ENCODE measurements around the gene PIP4K2B.
"Not testable (repeated sequence)": the region's sequence is repeated elsewhere in the genome, so short reads cannot be mapped to it uniquely, and the experiment has no call there.

PIP4K2B gene

DNA sequence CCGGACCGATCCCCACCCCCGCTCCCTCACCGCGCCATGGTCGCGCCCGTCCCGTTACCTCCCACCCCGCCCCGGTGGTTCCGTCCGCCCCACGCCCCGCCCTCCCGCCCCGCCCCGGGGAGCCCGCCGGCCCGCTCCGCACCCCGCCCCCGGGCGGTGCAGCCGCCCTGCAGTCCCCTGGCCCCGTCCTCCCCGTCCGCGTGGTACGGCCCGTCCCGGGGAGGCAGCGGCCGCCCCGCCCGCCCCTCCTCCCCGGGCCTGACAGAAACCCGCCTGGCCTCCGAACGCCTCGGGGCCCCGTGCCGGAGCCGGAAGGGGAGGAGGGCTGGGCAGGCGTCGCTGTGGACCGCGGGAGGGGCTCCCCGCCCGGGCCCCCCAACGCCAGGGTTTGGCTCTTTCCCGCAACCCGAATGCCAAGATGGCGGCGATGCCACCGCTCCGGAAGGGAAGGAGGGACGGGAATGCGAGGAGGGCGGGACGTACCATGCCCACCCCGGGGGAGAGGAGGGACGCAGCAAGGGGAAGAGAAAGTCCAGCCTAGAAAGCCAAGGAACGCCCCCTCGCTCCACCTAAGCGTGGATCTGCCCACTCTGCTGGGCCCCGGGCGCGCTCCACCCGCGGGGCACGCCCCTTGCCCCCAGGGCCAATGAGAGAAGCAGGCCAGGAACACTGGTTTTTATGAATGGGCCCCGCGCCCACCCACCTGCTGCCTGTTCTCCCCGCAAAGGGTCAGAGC is at the start of gene PIP4K2B:
Gene PIP4K2B, minus strand, starts transcription at position 56 of the 736 bp plus-strand sequence. CDS start 132 bp downstream, outside the sequence.
- peak; percentile 96 for DNase-seq

DNA sequence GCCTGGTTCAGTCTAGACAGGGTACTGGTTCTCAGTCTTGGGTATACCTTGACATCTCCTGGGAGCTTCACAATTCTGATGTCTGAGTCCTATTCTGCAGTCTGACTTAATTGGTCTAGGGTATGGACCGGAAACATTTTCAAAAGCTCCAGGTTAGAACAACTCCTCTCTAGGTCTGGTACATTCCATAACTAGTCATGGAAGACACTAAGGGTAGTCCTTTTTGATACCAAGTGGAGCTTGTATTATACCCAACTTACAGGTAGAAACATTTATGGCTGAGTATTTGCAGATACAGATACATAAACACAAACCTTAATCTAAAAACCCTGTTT is 49.2 kb upstream of the PIP4K2B start:
- DNase-seq, result no peak

DNA sequence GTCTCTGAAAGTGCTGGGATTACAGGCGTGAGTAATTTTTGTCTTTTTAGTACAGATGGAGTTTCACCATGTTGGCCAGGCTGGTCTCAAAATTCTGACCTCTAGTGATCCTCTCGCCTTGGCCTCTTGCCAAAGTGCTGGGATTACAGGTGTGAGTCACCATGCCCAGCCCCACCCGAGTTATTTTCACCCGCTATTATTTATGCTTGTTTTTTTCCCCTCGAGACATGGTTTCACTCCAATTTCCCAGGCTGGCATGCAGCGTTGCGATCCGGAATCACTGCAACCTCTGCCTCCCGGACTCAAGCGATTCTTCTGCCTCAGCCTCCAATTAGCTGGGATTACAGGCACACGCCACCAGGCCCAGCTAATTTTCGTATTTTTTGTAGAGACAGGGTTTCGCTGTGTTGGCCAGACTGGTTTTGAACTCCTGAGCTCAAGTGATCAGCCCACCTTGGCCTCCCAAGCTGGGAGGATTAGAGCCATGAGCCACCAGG is 45.0 kb upstream of the PIP4K2B start:
- DNase-seq, result no peak

DNA sequence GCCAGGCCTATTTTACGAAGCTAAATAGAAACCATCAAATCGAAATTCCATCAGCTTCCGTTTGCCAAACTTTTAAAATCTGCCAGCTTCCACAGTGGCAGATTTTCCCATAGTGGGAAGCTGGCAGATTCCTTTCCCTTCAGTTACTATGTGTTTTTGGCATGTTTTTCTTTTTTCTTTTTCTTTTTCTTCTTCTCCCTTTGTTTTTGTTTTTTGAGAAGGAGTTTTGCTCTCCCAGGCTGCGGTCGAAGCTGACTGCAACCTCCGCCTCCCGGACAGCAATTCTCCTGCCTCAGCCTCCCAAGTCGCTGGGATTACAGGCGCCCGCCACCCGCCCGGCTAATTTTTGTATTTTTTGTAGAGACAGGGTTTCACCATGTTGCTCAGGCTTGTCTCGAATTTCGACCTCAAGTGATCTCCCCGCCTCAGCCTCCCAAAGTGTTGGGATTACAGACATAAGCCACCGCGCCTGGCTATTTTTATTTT is 26.4 kb upstream of the PIP4K2B start:
- no peak for DNase-seq

DNA sequence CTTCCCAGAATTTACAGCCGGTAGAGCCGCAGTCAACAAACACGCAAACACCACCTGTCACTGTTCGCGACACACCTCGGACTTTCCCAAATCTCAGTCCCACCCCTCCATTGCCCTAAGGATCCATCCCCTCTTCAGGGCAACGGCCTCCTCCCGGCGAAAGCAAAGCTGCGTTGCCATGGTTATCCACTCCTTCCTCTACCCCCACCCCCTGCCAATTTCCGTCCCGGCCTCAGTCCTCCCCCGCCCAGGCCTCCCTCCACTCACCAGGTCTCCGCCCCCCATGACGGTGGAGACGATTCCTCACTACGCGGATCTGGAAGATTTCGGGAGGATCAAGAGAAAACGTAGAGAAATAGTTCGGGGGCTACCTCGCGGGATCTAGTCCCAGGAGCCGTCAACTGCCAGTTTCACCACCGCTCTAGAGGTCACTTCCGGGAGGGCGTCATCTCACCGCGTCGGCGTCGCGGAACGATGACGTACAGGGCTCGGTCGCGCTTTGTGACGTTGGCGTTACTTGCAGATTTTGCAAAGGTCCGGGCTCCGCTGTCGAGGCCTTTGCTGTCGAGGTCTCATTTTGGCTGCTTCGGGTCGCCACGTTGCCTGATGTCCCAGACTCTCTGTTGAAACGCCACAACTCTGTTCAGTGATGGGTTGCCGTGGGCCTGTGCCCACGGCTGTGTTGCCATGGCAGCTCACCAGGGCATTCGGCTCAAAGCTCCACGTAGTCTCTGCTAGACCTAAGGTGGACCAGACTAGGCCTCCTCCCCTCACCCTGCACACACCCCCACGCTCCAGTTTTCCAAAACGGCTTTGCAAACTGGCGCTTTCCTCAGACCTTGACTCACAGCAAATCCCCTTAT is 25.8 kb upstream of the PIP4K2B start, which contains the start of gene CWC25:
Gene CWC25, minus strand, starts transcription at position 423 of the 863 bp plus-strand sequence. Its CDS starts 138 bp downstream, at position 285.
- DNase-seq, result peak; percentile 100

DNA sequence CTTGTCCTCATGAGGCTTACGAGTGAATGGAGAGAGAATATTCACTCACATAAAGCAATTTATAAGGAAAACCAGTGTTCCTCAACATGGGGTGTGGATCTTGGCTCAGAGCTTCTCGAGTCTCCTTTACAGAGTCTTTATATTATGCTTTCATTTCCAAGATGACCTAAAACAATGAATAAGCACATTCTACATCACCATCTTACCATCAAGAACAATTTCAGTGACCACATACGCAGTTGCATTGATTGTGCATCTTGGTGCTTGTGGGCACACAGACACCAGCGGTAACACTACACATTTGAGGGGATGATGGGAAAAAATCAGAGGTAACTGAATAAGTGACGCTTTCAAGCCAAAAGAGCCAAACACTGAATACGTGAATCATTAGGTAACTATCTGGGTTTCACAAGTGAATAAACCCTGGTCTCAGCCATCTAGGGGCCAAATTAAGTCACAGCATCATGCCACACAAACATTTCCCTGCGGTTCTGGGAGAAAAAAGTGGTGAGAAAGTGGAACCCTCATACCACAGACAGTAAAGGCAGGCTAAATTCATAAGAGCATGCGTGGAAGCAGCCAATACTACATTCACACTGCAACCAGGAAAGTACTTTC is 16.3 kb upstream of the PIP4K2B start:
- DNase-seq, result no peak

DNA sequence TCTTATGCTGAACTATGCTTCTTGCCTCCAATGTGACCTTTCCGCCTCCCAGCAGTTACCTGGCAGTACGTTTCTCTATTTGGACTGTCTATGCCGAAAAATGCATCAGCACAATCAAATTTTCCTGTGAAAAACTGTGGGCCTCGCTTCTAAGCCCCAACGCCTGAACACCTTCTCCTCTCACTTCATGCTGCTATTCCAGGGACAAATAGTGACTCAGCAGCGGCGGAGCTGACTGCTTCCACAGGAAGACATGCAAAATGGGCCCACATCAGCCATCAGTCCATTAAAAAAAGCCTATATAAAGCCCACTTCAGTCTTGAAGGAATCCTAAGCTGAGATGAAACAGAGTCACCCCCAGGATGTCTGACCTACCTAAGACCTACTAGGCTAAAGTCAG is 10.5 kb upstream of the PIP4K2B start:
- DNase-seq, result no peak

DNA sequence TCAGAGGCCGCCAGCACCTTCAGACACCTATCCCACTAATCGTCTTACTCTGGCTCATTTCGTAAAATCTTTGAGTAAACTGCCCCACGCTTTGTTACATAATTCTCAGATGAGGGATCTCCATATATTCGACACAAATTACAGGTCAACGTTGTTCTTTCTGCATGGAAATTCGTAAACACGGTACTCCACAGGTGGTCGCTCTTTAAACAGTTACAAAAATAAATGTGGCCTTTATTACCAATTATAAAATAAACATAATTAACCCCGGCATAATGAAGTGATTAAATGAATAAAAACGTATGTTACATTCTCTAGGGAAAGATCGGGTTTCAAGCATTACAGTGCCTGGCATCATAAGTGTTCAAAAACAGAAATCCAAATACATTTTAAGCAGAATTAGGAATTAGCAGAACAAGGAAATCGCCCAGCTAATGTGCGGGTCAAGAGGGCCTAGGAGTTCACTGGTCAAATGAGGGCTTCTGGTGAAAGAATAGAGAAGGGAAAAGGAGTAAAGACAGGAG is 943 bp upstream of the PIP4K2B start:
- DNase-seq, result no peak

DNA sequence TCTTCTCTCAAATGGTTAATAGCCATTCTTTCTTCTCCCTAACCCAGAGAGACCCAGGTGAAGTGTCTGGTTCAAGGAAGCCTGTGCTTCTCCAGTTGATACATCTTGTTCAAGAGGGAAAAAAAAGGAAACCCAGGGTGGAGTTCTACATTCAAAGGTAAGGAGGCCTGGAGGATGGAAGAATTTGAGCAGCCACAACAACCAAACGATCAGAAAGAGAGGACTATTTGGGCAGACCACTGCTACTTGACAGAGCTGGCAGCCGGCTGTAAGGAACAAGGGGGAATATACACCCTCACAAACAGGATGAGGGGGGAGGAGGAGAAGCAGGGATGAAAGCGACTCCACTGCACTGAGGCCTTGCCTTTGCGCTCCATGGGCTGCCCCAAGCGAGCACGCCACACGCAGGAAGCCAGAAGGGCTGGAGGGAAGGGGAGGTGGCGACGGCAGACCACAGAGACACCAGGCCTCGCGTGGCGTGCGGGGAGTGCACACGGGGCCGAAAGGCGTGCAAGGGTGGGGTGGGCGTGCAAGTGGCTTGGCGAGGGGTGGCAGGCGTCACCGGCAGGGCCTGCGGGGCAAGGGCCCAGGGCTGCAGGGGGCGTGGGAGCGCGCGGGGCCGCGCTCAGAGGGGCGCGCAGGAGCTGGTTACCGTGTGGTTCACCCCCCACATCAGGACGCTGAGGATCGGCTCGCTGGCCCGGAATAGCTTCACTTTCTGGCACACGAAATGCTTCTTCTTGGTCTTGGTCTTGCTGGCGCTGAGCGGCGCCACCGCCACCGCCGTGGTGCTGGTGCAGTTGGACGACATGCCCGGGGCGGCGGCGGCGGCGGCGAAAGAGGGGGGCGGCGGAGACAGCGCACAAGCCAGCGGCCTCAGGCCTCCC is 499 bp downstream of the PIP4K2B start:
- DNase-seq, result no peak

DNA sequence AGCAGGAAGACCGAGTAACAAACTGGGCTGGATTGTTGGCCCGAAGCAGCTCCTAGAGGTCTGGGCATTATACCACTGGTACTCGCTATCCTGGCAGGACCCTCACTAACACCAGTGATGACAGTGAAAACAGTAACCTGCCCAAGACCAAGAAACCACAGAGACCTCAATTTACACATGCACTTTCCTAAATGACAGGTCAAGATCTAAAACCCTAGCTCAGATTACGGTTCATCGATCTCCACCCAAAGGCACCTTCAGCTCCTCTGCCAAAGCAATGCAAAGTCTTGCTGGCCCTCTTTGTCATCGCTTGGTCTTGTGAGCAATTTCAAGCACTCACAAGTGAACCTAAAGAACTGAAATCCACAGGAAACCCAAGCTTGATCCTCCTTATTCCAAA is 1.5 kb downstream of the PIP4K2B start:
- no peak for DNase-seq

DNA sequence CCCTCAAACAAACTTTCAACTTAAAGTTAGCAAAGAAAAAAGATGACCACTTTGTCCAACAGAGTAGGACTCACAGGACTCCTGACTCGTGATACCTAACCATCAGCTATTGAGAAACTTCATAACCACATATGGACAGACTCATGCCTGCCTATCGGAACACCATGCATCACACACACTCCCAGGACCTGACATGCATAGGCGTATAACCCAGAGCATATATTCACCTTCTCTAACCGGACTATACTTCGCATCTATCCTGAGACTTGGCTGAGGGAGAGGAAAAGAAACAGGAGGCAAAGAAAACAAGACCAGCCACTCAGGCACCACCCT is 2.2 kb downstream of the PIP4K2B start:
- no peak for DNase-seq

DNA sequence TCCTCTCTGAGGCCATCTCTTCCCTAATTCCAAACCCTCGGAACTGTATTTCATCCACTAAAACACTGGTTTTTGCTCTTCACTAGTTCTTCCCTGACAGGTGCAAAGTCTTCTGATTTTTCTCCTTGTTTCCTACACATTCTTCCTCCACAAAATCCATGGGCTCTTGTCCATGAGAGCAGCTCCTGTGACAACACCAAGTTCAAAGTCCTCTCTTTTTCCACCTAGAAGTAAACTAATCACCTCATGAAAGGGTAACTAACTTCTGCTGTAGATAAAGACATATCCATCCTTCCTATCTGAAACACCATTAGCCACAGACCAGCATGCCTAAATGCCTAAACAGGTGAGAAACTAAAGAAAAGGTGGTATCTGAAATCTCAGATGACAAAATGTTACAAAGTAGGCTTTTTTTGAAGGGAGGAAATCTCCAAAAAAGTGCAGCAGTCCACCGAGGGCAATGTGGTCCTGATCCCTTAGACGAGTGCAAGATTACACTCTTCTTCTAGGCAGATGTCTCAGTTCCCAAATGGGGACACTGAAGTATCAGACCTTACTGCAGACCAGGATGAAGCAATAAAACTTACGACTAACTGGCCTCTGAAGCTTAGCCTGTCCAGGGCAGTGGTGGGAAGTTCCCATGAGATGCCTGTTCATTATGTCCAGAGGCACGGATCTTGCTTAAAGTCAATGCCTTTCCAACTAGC is 2.8 kb downstream of the PIP4K2B start:
- DNase-seq, result no peak

DNA sequence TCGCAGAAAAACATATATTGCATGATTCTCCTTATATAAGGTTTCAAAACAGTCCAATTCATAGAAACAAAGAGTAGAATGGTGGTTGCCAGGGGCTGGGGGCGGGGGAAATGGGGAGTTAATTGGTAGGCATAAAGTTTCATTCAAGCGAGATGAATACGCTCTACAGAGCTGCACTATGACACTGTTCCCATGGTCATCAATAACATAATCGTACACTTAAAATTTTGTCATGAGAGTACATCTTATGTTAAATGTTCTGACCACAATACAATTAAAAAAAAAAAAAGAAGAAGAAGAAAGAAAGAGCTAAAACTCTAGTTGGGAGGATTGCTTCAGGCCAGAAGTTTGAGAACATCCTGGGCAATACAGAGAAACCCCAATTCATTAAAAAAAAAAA is 5.1 kb downstream of the PIP4K2B start:
- DNase-seq, result no peak

DNA sequence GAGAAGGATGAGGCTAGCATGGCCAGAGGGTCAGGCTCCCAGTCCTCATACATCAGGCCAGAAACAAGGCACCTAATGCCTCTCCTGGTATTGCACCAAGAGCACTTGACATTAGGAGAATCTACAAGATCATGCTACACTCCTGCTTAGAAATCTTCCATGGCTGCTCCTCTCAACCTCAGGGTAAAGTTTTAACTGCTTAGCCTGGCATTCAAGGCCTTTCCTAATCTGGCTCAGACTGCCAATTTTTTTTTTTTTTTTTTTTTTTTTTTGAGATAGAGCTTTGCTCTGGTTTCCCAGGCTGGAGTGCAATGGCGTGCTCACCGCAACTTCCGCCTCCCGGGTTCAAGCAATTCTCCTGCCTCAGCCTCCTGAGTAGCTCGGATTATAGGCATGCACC is 8.2 kb downstream of the PIP4K2B start:
- no peak for DNase-seq

DNA sequence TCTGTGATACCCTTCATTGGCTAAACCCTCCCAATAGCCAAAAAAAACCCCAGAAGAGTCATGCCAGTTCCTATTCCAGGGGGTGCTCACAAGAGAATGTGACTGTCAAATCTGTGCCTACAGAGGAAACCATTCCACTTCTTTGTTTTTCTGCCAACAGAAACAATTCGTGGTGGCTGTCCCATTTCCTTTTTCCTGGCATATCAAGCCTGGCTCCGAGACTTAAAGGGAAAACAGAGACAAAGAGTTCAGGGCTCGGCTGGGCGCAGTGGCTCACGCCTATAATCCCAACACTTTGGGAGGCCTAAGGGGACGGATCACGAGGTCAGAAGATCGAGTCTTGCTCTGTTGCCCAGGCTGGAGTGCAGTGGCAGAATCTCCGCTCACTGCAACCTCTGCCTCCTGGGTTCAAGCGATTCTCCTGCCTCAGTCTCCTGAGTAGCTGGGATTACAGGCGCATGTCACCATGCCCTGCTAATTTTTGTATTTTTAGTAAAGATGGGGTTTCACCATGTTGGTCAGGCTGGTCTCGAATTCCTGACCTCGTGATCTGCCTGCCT is 9.1 kb downstream of the PIP4K2B start:
- not testable (repeated sequence) for DNase-seq

DNA sequence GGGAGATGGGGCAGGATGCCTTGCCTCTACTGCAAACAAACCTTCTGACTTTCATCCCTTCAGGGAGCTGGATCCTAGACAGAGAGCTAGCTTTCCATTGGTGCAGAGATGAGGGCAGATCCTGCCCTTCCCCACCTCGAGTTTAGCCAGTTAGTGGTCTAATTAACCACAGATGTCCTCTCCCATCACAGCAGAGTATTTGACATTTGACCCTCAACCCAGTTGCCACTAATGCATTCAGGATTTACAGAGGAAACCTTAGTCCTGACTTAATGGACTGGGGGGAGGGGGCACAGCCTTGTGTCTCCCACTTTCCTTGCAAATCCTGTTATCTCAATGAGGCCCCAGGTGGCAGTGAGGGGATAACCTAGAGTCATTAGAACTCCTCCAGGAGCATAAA is 10.2 kb downstream of the PIP4K2B start:
- no peak for DNase-seq

DNA sequence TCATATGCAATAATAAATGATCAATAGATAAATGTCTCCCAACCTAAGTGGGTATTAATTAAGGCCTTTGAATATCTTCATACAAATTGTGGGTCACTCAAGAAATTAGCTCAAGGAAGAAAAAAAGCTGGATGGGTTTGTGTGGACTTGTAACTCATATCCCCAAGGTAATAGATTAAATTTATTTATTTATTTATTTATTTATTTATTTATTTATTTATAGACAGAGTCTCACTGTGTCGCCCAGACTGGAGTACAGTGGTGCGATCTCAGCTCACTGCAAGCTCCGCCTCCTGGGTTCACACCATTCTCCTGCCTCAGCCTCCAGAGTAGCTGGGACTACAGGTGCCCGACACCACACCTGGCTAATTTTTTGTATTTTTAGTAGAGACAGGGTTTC is 11.4 kb downstream of the PIP4K2B start:
- not testable (repeated sequence) for DNase-seq

DNA sequence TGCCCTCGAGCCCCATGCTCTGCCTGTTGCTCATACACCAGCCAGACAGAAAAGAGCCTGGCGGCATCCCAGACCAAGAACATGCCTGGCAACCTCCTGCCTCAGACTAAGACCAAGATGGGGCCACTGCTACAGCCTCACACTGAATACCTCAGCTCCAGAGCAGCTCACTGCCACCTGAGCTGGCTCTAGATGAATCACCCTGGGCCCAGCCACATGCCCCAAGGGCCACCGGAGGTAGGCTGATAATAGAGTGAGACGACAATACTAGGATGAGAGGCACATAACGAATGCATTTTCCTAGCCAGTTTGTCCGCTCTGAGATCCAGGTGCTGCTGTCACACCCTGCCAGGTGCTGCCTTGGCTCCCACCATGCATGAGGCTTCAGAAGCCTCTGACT is 13.0 kb downstream of the PIP4K2B start:
- no peak for DNase-seq

DNA sequence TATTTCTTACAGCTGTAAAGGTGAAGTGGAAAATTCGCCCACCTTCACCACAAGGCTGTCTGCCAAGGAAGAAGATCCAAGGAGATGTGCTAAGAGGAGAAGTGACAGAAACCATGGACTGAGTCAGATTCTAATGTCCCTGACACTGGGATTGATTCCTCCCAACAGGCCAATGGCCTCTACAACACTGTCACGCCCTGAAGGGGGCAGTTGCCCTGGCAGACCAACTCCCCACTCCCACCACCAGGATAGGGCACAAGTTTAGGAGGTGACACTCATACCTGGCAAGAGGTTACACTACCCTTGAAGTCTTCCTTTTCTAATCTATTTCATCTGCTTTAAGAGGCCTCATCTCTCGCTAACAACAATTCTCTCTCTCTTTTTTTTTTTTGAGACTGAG is 16.1 kb downstream of the PIP4K2B start:
- no peak for DNase-seq

DNA sequence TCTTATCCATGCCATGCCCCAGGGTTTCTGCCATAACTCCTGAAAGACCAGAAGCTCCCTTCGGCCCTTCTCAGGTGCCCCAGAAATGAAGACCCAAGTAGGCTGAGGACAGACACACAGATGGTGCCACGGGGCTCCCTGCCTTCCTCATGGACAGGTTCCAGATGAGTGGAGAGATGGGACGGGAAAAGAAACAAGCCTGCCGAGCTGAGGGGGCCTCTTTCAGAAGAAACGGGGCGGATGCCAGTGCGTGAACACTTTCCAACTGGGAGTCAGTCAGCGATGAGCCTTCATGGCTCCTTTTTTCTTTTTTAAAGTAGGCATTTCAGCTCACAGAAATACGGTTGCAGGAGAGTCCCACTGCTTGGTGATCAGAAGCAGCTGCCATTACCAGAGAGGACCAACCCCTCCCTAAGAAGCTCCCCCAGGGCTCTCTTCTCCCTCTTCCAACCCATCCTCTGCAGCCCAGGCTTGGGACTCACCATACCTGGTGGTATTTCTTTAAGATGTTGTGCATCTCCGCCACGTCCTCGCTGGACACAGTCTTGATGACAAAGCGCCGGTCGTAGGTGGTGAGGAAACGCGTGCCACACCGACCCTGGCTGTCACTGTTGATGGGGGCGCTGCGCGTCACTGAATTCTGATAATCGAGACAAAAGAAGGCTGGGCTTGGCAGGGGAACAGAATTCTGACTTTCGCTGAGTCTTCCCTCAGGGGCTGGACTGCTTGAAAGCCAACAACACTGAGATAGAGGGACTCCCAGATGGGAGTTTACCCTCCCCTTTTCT is 19.2 kb downstream of the PIP4K2B start:
- no peak for DNase-seq

All from right forelimb (tissue), 1 donor.